ENCODE data around the gene ASIP.
"Not testable (repeated sequence)": the region's sequence is repeated elsewhere in the genome, so short reads cannot be mapped to it uniquely, and the experiment has no call there.

Gene ASIP

GRCh38 chr20:34240693-34241615, at the start of gene ASIP:
TSS of gene ASIP (plus strand) at chr20:34241423. CDS start at chr20:34260375, 18,952 bp downstream.
- DNase-seq = no peak

- DNase-seq = no peak
Observed at GRCh38 chr20:34193051-34193450, 48.2 kb upstream of the ASIP start.

- no peak for DNase-seq
Observed at GRCh38 chr20:34199183-34199582, 42.0 kb upstream of the ASIP start.

- DNase-seq = no peak
Observed at GRCh38 chr20:34200023-34200422, 41.2 kb upstream of the ASIP start.

- no peak for DNase-seq
Observed at GRCh38 chr20:34201531-34201930, 39.7 kb upstream of the ASIP start.

- not testable (repeated sequence) for DNase-seq
Observed at GRCh38 chr20:34205172-34205880, 35.9 kb upstream of the ASIP start.

GRCh38 chr20:34209111-34209510, 32.1 kb upstream of the ASIP start:
- DNase-seq = no peak

- DNase-seq = no peak
Observed at GRCh38 chr20:34210271-34210670, 31.0 kb upstream of the ASIP start.

GRCh38 chr20:34211591-34211990, 29.6 kb upstream of the ASIP start:
- no peak for DNase-seq

GRCh38 chr20:34213213-34213612, 28.0 kb upstream of the ASIP start:
- DNase-seq = no peak

- DNase-seq = no peak
Observed at GRCh38 chr20:34215711-34216381, 25.4 kb upstream of the ASIP start.

- DNase-seq = no peak
Observed at GRCh38 chr20:34216382-34216742, 24.9 kb upstream of the ASIP start.

- no peak for DNase-seq
Observed at GRCh38 chr20:34220561-34220960, 20.7 kb upstream of the ASIP start.

GRCh38 chr20:34222208-34222607, 19.0 kb upstream of the ASIP start:
- DNase-seq = peak; percentile 25

- DNase-seq = not testable (repeated sequence)
Observed at GRCh38 chr20:34224251-34224650, 17.0 kb upstream of the ASIP start.

GRCh38 chr20:34231634-34232033, 9.6 kb upstream of the ASIP start:
- DNase-seq = no peak

- no peak for DNase-seq
Observed at GRCh38 chr20:34232494-34233087, 8.6 kb upstream of the ASIP start.

- DNase-seq = no peak
Observed at GRCh38 chr20:34233687-34234086, 7.5 kb upstream of the ASIP start.

GRCh38 chr20:34235875-34236274, 5.3 kb upstream of the ASIP start:
- no peak for DNase-seq

GRCh38 chr20:34237942-34238341, 3.3 kb upstream of the ASIP start:
- DNase-seq = no peak

- DNase-seq = no peak
Observed at GRCh38 chr20:34240121-34240520, 1.1 kb upstream of the ASIP start.

GRCh38 chr20:34242015-34242414, 792 bp downstream of the ASIP start:
- not testable (repeated sequence) for DNase-seq

- no peak for DNase-seq
Observed at GRCh38 chr20:34242879-34243278, 1.7 kb downstream of the ASIP start.

Data from NK-92 treated with Interleukin-12 subunit alpha and Interleukin-12 subunit beta, amount 100 ng/mL, for 24 hours (cell line).